A673 (cell line): ENCODE measurements around the gene TACR2. TPM values are rescaled to one million over a fixed set of nuclear protein-coding genes. Genes with fewer than 3 reads are reported as not detected.

Experiments used
- BruUV-seq: library from RNA; stranded (reverse); fragments of 400-500 nt; replicated peaks from 2 replicates; lab custom pipeline; 2021; lab: Mats Ljungman, UMichigan
- CTCF ChIA-PET: fragments of 300-600 bp; sonication (Branson Sonifier 250); formaldehyde crosslinking; loops from one replicate; lab custom pipeline; 2022; ENCODE audit warnings: antibody characterized with exemption; lab: Charles Lee
- POLR2A ChIA-PET: fragments of 300-600 bp; sonication (Branson Sonifier 250); formaldehyde crosslinking; loops from one replicate; lab custom pipeline; 2022; ENCODE audit warnings: antibody characterized with exemption; ENCODE audit not compliant: low non-redundant PET; lab: Charles Lee
- DNase-seq: peaks from one replicate; pipeline ENCODE4 v3.0.0-alpha.2; 2015; ENCODE audit warnings: low spot score
- H3K27ac ChIP-seq: fragments of 200-600 bp; sonication (generic); 2 replicates; pipeline ENCODE4 v1.5.1; 2016; ENCODE audit warnings: mixed run types, low read depth, mild to moderate bottlenecking, mixed read lengths, antibody characterized with exemption, low read length; ENCODE audit not compliant: poor library complexity, severe bottlenecking
- H3K27me3 ChIP-seq: fragments of 200-600 bp; sonication (generic); replicated peaks from 2 replicates; pipeline ENCODE4 v1.6.1; 2017; ENCODE audit warnings: mixed run types, low read depth, mild to moderate bottlenecking, mixed read lengths, antibody characterized with exemption, low read length; ENCODE audit not compliant: insufficient read depth, poor library complexity
- H3K36me3 ChIP-seq: fragments of 200-600 bp; sonication (generic); 2 replicates; pipeline ENCODE4 v1.6.1; 2016; ENCODE audit warnings: mixed run types, mild to moderate bottlenecking, mixed read lengths, antibody characterized with exemption, low read length; ENCODE audit not compliant: insufficient read depth, poor library complexity, severe bottlenecking
- H3K4me1 ChIP-seq: fragments of 200-600 bp; sonication (generic); 2 replicates; pipeline ENCODE4 v1.6.1; 2017; ENCODE audit warnings: mixed run types, mild to moderate bottlenecking, mixed read lengths, antibody characterized with exemption, low read length; ENCODE audit not compliant: insufficient read depth, poor library complexity, severe bottlenecking
- H3K4me3 ChIP-seq: fragments of 200-600 bp; sonication (generic); 2 replicates; pipeline ENCODE4 v1.5.1; 2016; ENCODE audit warnings: low read depth, mixed run types, mild to moderate bottlenecking, mixed read lengths, low read length; ENCODE audit not compliant: poor library complexity, severe bottlenecking
- H3K9me3 ChIP-seq: fragments of 200-600 bp; sonication (generic); 2 replicates; pipeline ENCODE4 v1.6.1; 2016; ENCODE audit warnings: mixed run types, low read depth, mild to moderate bottlenecking, mixed read lengths, antibody characterized with exemption, low read length; ENCODE audit not compliant: poor library complexity, severe bottlenecking
- EZH2 ChIP-seq: fragments of 200-600 bp; sonication (generic); IDR thresholded peaks from 2 replicates; pipeline ENCODE4 v1.6.1; 2017; ENCODE audit warnings: borderline replicate concordance, low read depth, mild to moderate bottlenecking, mixed read lengths, antibody characterized with exemption, low read length; ENCODE audit not compliant: poor library complexity, severe bottlenecking
- intact Hi-C: fragments of 100-400 bp; cut with micrococcal nuclease; formaldehyde crosslinking; loops from one replicate; pipeline ENCODE4 v1.10.0; 2022; ENCODE audit not compliant: unreplicated experiment
- total RNA-seq: library from RNA; stranded (reverse); gene quantifications from 2 replicates; pipeline ENCODE4 v1.2.3, GENCODE V29; 2021
- TF ChIP-seq, protein P1 (sequence below): fragments of 300-800, 200-600 bp; sonication (generic); conservative IDR thresholded peaks from 2 replicates; pipeline ENCODE4 v1.5.1; 2017; ENCODE audit warnings: low read depth, mild to moderate bottlenecking, antibody characterized with exemption, low read length, moderate library complexity, mixed read lengths

Gene TACR2
- total RNA-seq, 1 experiment from 2014 or later = 0.21 TPM

DNA sequence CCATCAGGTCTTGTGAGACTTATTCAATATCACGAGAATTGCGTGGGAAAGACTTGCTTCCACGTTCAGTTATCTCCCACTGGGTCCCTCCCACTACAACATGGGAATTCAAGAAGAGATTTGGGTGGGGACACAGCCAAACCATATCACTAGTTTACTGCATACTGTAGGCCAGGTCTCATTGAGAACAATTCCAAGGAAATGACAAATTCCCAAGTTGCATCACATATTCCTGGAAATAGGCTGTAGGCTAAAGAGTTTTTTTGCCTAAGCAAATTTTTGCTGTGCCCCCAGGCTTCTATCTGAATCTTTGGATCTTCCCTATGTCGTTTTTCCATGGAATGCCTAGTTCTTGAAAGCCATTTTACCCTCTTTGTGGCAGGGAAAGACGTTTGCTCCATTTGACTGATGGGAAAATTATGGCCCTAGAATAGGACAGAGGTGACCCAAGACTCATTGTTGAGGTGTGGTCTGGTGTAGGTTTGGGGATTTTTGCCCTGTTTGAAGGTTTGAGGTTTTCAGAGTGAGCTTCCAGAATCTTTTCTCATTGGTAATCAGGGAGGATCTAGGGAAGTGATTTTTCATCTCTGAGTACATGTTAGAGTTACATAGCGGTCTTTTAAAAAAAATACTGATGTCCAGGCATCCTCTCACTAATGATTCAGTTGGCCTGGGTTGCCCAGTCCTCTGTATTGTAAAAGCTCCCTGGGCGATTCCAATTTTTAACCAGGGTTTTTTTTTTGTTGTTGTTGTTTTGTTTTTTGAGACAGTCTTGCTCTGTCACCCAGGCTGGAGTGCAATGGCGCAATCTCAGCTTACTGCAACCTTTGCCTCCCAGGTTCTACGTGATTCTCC lies 44.4 kb downstream of the TACR2 start:
- TF ChIP-seq EZH2 = no peak
- TF ChIP-seq, protein P1, sequence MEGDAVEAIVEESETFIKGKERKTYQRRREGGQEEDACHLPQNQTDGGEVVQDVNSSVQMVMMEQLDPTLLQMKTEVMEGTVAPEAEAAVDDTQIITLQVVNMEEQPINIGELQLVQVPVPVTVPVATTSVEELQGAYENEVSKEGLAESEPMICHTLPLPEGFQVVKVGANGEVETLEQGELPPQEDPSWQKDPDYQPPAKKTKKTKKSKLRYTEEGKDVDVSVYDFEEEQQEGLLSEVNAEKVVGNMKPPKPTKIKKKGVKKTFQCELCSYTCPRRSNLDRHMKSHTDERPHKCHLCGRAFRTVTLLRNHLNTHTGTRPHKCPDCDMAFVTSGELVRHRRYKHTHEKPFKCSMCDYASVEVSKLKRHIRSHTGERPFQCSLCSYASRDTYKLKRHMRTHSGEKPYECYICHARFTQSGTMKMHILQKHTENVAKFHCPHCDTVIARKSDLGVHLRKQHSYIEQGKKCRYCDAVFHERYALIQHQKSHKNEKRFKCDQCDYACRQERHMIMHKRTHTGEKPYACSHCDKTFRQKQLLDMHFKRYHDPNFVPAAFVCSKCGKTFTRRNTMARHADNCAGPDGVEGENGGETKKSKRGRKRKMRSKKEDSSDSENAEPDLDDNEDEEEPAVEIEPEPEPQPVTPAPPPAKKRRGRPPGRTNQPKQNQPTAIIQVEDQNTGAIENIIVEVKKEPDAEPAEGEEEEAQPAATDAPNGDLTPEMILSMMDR = no peak
- BruUV-seq = no TSS peak
- no peaks in the 10 kb centered on the region for H3K9me3 ChIP-seq
- intact Hi-C loops = no loop called here
- DNase-seq = no peak
- H3K36me3 ChIP-seq = peaks cover 17% of the 10 kb centered on the region
- CTCF ChIA-PET = no interaction called here
- H3K4me1 ChIP-seq = peaks cover 5% of the 10 kb centered on the region
- H3K4me3 ChIP-seq = no peak overlapping the region
- POLR2A ChIA-PET = no interaction called here
- no peaks in the 10 kb centered on the region for H3K27me3 ChIP-seq
- no peak overlapping the region for H3K27ac ChIP-seq

GRCh38 chr10:69367469-69367868 lies 49.2 kb downstream of the TACR2 start:
- Histone ChIP-seq H3K4me3 (no peak overlapping the region), H3K4me1 (no peaks in the 10 kb centered on the region), H3K9me3 (no peaks in the 10 kb centered on the region), H3K27ac (no peak overlapping the region), H3K36me3 (peaks cover 16% of the 10 kb centered on the region), H3K27me3 (no peaks in the 10 kb centered on the region)
- intact Hi-C loops = no loop called here
- no peak for DNase-seq
- ChIA-PET CTCF (no interaction called here), POLR2A (no interaction called here)
- BruUV-seq = no TSS peak
- TF ChIP-seq, protein P1 = no peak
- TF ChIP-seq EZH2 = no peak

DNA sequence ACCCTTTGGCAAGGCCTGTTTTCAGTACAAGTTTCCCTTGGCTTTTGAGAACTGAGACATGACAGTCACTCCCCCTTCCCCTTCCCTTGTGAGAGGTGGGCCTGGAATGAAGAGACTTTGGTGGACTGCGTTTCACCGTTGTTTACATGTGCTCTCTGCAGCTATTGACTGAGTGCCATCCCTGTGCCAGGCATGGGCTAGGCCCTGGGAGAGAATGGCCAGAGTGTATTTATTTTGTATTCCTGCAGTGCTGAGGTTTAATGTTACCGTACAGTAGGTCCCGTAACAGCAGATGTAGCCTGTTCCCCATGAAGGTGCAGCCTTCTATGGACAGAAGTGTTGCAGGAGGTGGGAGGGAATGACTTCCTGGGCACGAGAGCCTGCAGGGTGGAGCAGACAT lies 50.0 kb downstream of the TACR2 start:
- intact Hi-C loops = no loop called here

More for the DNA sequence above, 50.0 kb downstream of the TACR2 start:
- BruUV-seq = no TSS peak
- no peak for DNase-seq
- Histone ChIP-seq H3K27me3 (no peaks in the 10 kb centered on the region), H3K4me3 (no peak overlapping the region), H3K4me1 (no peaks in the 10 kb centered on the region), H3K36me3 (peaks cover 16% of the 10 kb centered on the region), H3K9me3 (no peaks in the 10 kb centered on the region), H3K27ac (no peak overlapping the region)
- POLR2A ChIA-PET = no interaction called here
- no peak for TF ChIP-seq EZH2
- TF ChIP-seq, protein P1 = no peak
- CTCF ChIA-PET = no interaction called here
